ENCODE results near the gene KCND3.

- TF ChIP-seq CTCF (IDR thresholded peaks at IDR 0.05; ENCODE audit: low read depth, low read length), result no peak
- TF ChIP-seq EZH2phosphoT487 (IDR thresholded peaks at IDR 0.05; ENCODE audit: low read depth), result no peak
Measured at GRCh38 chr1:112033439-112034120, 44.1 kb upstream of the KCND3 start.
